ENCODE data around the gene FOSL2.
A peak's percentile ranks its signal among the peaks of the same experiment; 100 is the strongest.

FOSL2 gene

DNA sequence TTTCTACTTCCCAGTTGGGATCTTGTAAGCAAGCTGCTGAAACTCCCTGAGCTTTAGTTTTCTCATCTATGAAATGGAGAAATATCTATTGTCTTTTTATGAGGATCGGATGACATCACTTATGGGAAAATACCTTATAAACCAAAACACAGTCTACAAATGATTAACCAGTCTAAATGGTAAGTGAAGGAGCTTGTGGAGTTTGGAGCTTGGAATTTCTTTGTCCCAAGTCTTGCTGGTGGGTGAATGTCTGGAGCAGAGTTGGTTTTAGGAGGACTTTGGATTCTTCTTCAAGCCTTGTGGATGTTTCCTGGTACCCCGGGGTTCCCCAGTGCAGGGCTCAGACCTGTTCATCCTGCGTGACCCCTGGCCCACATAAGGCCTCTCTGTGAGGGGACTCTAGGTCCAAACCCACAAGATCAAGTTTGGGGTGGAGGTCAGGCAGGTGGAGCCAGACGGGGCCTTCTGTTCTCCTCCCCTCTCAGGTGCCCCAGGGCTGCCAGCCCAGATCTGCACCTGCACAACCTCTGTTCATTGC is 43.2 kb downstream of the FOSL2 start:
- POLR2A ChIA-PET = interaction anchor here (0.5 kb wide), 1 partner anchor 723 kb away, joined by 7 read pairs; no protein-coding TSS in a partner anchor
- Histone ChIP-seq H3K36me3 (ENCODE audit: control insufficient read depth in 2 of 2, insufficient read depth in 1 of 2, low read length in 2 of 2) (no peaks in the 10 kb centered on the region), H3K27ac (ENCODE audit: extremely low read depth, low read depth, low read length) (no peak overlapping the region), H3K4me3 (ENCODE audit: low read depth, low read length) (no peak overlapping the region), H3K9me3 (ENCODE audit: control insufficient read depth, insufficient read depth, low read depth, low read length) (no peaks in the 10 kb centered on the region; the same call in 1 of the 2 replicates), H3K4me1 (ENCODE audit: control insufficient read depth, insufficient read depth, low read length) (no peaks in the 10 kb centered on the region; the same call in 1 of the 2 replicates)
- CTCF ChIA-PET = interaction anchor here (0.6 to 0.8 kb wide), 2 partner anchors 9 to 245 kb away, joined by 3 read pairs; no protein-coding TSS in a partner anchor
- no peak for TF ChIP-seq SCRT2 (tag by site-specific recombination; IDR thresholded peaks at IDR 0.05)
- TF ChIP-seq, protein P1, sequence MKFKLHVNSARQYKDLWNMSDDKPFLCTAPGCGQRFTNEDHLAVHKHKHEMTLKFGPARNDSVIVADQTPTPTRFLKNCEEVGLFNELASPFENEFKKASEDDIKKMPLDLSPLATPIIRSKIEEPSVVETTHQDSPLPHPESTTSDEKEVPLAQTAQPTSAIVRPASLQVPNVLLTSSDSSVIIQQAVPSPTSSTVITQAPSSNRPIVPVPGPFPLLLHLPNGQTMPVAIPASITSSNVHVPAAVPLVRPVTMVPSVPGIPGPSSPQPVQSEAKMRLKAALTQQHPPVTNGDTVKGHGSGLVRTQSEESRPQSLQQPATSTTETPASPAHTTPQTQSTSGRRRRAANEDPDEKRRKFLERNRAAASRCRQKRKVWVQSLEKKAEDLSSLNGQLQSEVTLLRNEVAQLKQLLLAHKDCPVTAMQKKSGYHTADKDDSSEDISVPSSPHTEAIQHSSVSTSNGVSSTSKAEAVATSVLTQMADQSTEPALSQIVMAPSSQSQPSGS (tag by site-specific recombination; IDR thresholded peaks at IDR 0.05; ENCODE audit: low read depth) = 0 out of 2 replicates have a peak, but pooled peaks have one; percentile 5

- no peaks in the 10 kb centered on the region for H3K36me3 ChIP-seq (ENCODE audit: control insufficient read depth in 2 of 2, insufficient read depth in 1 of 2, low read length in 2 of 2)
- TF ChIP-seq ZNF571 (tag by site-specific recombination; IDR thresholded peaks at IDR 0.05) (no peak), ZNF580 (tag by site-specific recombination; IDR thresholded peaks at IDR 0.05) (no peak), ZNF530 (tag by site-specific recombination; IDR thresholded peaks at IDR 0.05; ENCODE audit: low read depth) (no peak), ZNF292 (tag by site-specific recombination; IDR thresholded peaks at IDR 0.05; ENCODE audit: borderline replicate concordance, low read depth) (no peak), ZSCAN18 (tag by site-specific recombination; IDR thresholded peaks at IDR 0.05) (no peak), ZNF747 (tag by site-specific recombination; IDR thresholded peaks at IDR 0.05) (no peak), ZNF132 (tag by site-specific recombination; IDR thresholded peaks at IDR 0.05; ENCODE audit: borderline replicate concordance) (no peak), ZNF274 (IDR thresholded peaks at IDR 0.05; ENCODE audit: low read length) (no peak), ZNF274 (tag by site-specific recombination; IDR thresholded peaks at IDR 0.05; ENCODE audit: borderline replicate concordance) (no peak), ZNF391 (tag by site-specific recombination; IDR thresholded peaks at IDR 0.05; ENCODE audit: borderline replicate concordance, low read depth) (no peak), MEIS1 (CRISPR knock-in tag; IDR thresholded peaks at IDR 0.05; ENCODE audit: borderline replicate concordance) (no peak), ZBTB26 (tag by site-specific recombination; optimal IDR thresholded peaks at IDR 0.05) (no peak), ZNF16 (tag by site-specific recombination; IDR thresholded peaks at IDR 0.05; ENCODE audit: low read depth) (no peak), ZNF768 (tag by site-specific recombination; IDR thresholded peaks at IDR 0.05) (no peak)
- H3K4me1 ChIP-seq (ENCODE audit: control insufficient read depth, insufficient read depth, low read length) = no peaks in the 10 kb centered on the region; the same call in 1 of the 2 replicates
- no peak overlapping the region for H3K4me3 ChIP-seq (ENCODE audit: low read depth, low read length)
- POLR2A ChIA-PET = interaction anchor here (1.2 kb wide), 1 partner anchor 10 kb away, joined by 6 read pairs; no protein-coding TSS in a partner anchor
- H3K9me3 ChIP-seq (ENCODE audit: control insufficient read depth, insufficient read depth, low read depth, low read length) = no peaks in the 10 kb centered on the region; the same call in 1 of the 2 replicates
- no peak overlapping the region for H3K27ac ChIP-seq (ENCODE audit: extremely low read depth, low read depth, low read length)
- CTCF ChIA-PET = interaction anchor here (0.6 to 0.7 kb wide), 3 partner anchors 27 to 754 kb away, joined by 3 read pairs; no protein-coding TSS in a partner anchor
These were observed 43.9 kb downstream of the FOSL2 start for GRCh38 chr2:28436525-28437051.

All from HEK293 (cell line).